WTC11 (cell line): ENCODE measurements around the gene SVIL. TPM values are rescaled to one million over a fixed set of nuclear protein-coding genes. Genes with fewer than 3 reads are reported as not detected.

Source experiments
- ATAC-seq: fragments of 200-7000 bp; cut with Tn5 transposase; 2 replicates; pipeline ENCODE4 v1.10.0; 2021; ENCODE audit warnings: mild to moderate bottlenecking, moderate library complexity
- CTCF ChIA-PET: fragments of 300-600 bp; sonication (Branson Sonifier 250); formaldehyde crosslinking; loops from one replicate; lab custom pipeline; 2021; ENCODE audit warnings: antibody characterized with exemption; lab: Charles Lee
- POLR2A ChIA-PET: fragments of 350-600 bp; sonication (Branson Sonifier 250); formaldehyde crosslinking; loops from one replicate; lab custom pipeline; 2021; ENCODE audit warnings: antibody characterized with exemption; lab: Charles Lee
- DNase-seq: peaks from one replicate; pipeline ENCODE4 v3.0.0; 2021; ENCODE audit warnings: low spot score
- H3K27ac Mint-ChIP-seq: 2 replicates; pipeline ENCODE4 v1.8.0; 2021; ENCODE audit warnings: mixed read lengths
- H3K27me3 Mint-ChIP-seq: 2 replicates; pipeline ENCODE4 v1.8.0; 2021; ENCODE audit warnings: low read depth, mild to moderate bottlenecking, moderate library complexity, mixed read lengths
- H3K36me3 Mint-ChIP-seq: 2 replicates; pipeline ENCODE4 v1.8.0; 2021; ENCODE audit warnings: mixed read lengths
- H3K4me1 Mint-ChIP-seq: 2 replicates; pipeline ENCODE4 v1.8.0; 2022; ENCODE audit warnings: mixed read lengths
- H3K4me3 Mint-ChIP-seq: 2 replicates; pipeline ENCODE4 v1.8.0; 2021; ENCODE audit warnings: mild to moderate bottlenecking, moderate library complexity, mixed read lengths
- H3K9me3 Mint-ChIP-seq: 2 replicates; pipeline ENCODE4 v1.8.0; 2021; ENCODE audit warnings: mixed read lengths
- AR ChIP-seq: fragments of 250-450 bp; sonication (Bioruptor Pico); IDR thresholded peaks from 2 replicates; pipeline ENCODE4 v1.9.0; 2021; ENCODE audit warnings: mild to moderate bottlenecking
- CBFB ChIP-seq: sonication (generic); formaldehyde crosslinking; IDR thresholded peaks from 2 replicates; pipeline ENCODE4 v1.8.1; 2022; ENCODE audit warnings: mild to moderate bottlenecking, low read depth, missing genetic modification reagents
- CDX4 ChIP-seq: fragments of 250-450 bp; sonication (Bioruptor Pico); IDR thresholded peaks from 2 replicates; pipeline ENCODE4 v1.9.0; 2021; ENCODE audit warnings: moderate library complexity, mild to moderate bottlenecking, inconsistent platforms, borderline replicate concordance
- ESRRA ChIP-seq: sonication (generic); formaldehyde crosslinking; IDR thresholded peaks from 2 replicates; pipeline ENCODE4 v1.8.1; 2022; ENCODE audit warnings: mild to moderate bottlenecking, missing genetic modification reagents, borderline replicate concordance
- FOXJ3 ChIP-seq: sonication (generic); formaldehyde crosslinking; IDR thresholded peaks from 2 replicates; pipeline ENCODE4 v1.9.0; 2021; ENCODE audit warnings: missing genetic modification reagents, mild to moderate bottlenecking, borderline replicate concordance
- FOXK1 ChIP-seq: sonication (generic); formaldehyde crosslinking; IDR thresholded peaks from 2 replicates; pipeline ENCODE4 v1.8.0; 2022; ENCODE audit warnings: mild to moderate bottlenecking, moderate library complexity, missing genetic modification reagents
- GABPB1 ChIP-seq: sonication (generic); formaldehyde crosslinking; IDR thresholded peaks from 2 replicates; pipeline ENCODE4 v1.8.1; 2023; ENCODE audit warnings: mild to moderate bottlenecking, missing genetic modification reagents
- IRF1 ChIP-seq: sonication (generic); formaldehyde crosslinking; IDR thresholded peaks from 2 replicates; pipeline ENCODE4 v1.8.0; 2023; ENCODE audit warnings: missing genetic modification reagents
- IRF2 ChIP-seq: sonication (generic); formaldehyde crosslinking; IDR thresholded peaks from 2 replicates; pipeline ENCODE4 v1.8.0; 2022; ENCODE audit warnings: low read depth, missing genetic modification reagents, borderline replicate concordance
- JAZF1 ChIP-seq: fragments of 250-450 bp; sonication (Bioruptor Pico); IDR thresholded peaks from 2 replicates; pipeline ENCODE4 v1.9.0; 2021; ENCODE audit warnings: moderate library complexity, mild to moderate bottlenecking, inconsistent platforms
- MAX ChIP-seq: sonication (generic); formaldehyde crosslinking; IDR thresholded peaks from 2 replicates; pipeline ENCODE4 v1.8.0; 2022; ENCODE audit warnings: mild to moderate bottlenecking, missing genetic modification reagents
- MXD4 ChIP-seq: fragments of 250-450 bp; sonication (Bioruptor Pico); IDR thresholded peaks from 2 replicates; pipeline ENCODE4 v1.8.0; 2021; ENCODE audit warnings: mild to moderate bottlenecking, moderate library complexity, borderline replicate concordance
- NFATC4 ChIP-seq: fragments of 250-450 bp; sonication (Bioruptor Pico); IDR thresholded peaks from 2 replicates; pipeline ENCODE4 v1.9.0; 2021; ENCODE audit warnings: mild to moderate bottlenecking
- NFYB ChIP-seq: sonication (generic); formaldehyde crosslinking; conservative IDR thresholded peaks from 2 replicates; pipeline ENCODE4 v1.8.0; 2022; ENCODE audit warnings: low read depth, missing genetic modification reagents
- NR1H2 ChIP-seq: sonication (generic); formaldehyde crosslinking; IDR thresholded peaks from 2 replicates; pipeline ENCODE4 v1.9.0; 2021; ENCODE audit warnings: mild to moderate bottlenecking, moderate library complexity, missing genetic modification reagents
- NR2C2 ChIP-seq: sonication (generic); formaldehyde crosslinking; IDR thresholded peaks from 2 replicates; pipeline ENCODE4 v1.8.0; 2022; ENCODE audit warnings: mild to moderate bottlenecking, missing genetic modification reagents
- NR3C1 ChIP-seq: sonication (generic); formaldehyde crosslinking; conservative IDR thresholded peaks from 2 replicates; pipeline ENCODE4 v1.8.1; 2023; ENCODE audit warnings: low read depth, mild to moderate bottlenecking, missing genetic modification reagents
- PRDM15 ChIP-seq: sonication (generic); formaldehyde crosslinking; IDR thresholded peaks from 2 replicates; pipeline ENCODE4 v1.8.0; 2022; ENCODE audit warnings: missing genetic modification reagents
- RELA ChIP-seq: sonication (generic); formaldehyde crosslinking; IDR thresholded peaks from 2 replicates; pipeline ENCODE4 v1.8.1; 2022; ENCODE audit warnings: missing genetic modification reagents, mild to moderate bottlenecking, borderline replicate concordance
- RORB ChIP-seq: fragments of 250-450 bp; sonication (Bioruptor Pico); IDR thresholded peaks from 2 replicates; pipeline ENCODE4 v1.9.0; 2021; ENCODE audit warnings: mild to moderate bottlenecking
- SMAD3 ChIP-seq: sonication (generic); formaldehyde crosslinking; IDR thresholded peaks from 2 replicates; pipeline ENCODE4 v1.8.0; 2022; ENCODE audit warnings: missing genetic modification reagents, mild to moderate bottlenecking, borderline replicate concordance
- STAT6 ChIP-seq: sonication (generic); formaldehyde crosslinking; conservative IDR thresholded peaks from 2 replicates; pipeline ENCODE4 v1.8.1; 2023; ENCODE audit warnings: mild to moderate bottlenecking, low read depth, missing genetic modification reagents, moderate library complexity
- ZNF232 ChIP-seq: sonication (generic); formaldehyde crosslinking; IDR thresholded peaks from 2 replicates; pipeline ENCODE4 v1.8.0; 2022; ENCODE audit warnings: mild to moderate bottlenecking, missing genetic modification reagents
- ZNF416 ChIP-seq: fragments of 250-450 bp; sonication (Bioruptor Pico); IDR thresholded peaks from 2 replicates; pipeline ENCODE4 v1.9.0; 2021; ENCODE audit warnings: mild to moderate bottlenecking, inconsistent platforms
- total RNA-seq: library from RNA; stranded (reverse); gene quantifications from 3 replicates; pipeline ENCODE4 v1.2.3, GENCODE V29; 2021

Gene SVIL
- total RNA-seq, 1 experiment from 2014 or later, result 27.1 TPM

GRCh38 chr10:29596826-29597225, 37.9 kb downstream of the SVIL start (continued):
- TF ChIP-seq NR3C1 (CRISPR knock-in tag) (no peak), AR (CRISPR knock-in tag) (no peak), ZNF232 (CRISPR knock-in tag) (no peak), RELA (CRISPR knock-in tag) (no peak), NR1H2 (CRISPR knock-in tag) (no peak)
- TF ChIP-seq, all 79 proteins: peak for 0

GRCh38 chr10:29596356-29596755, 38.4 kb downstream of the SVIL start:
- H3K27ac Mint-ChIP-seq, result no peak overlapping the region
- CTCF ChIA-PET, result interaction anchor here (0.7 kb wide), 1 partner anchor 83 kb away, joined by 3 read pairs; no protein-coding TSS in a partner anchor
- H3K4me3 Mint-ChIP-seq, result no peak overlapping the region
- H3K9me3 Mint-ChIP-seq, result no peaks in the 10 kb centered on the region
- H3K4me1 Mint-ChIP-seq, result peaks cover 8% of the 10 kb centered on the region; the same call in 1 of the 2 replicates
- POLR2A ChIA-PET, result no interaction called here
- no peaks in the 10 kb centered on the region for H3K36me3 Mint-ChIP-seq
- ATAC-seq (no peak), DNase-seq (no peak)
- H3K27me3 Mint-ChIP-seq, result no peaks in the 10 kb centered on the region
- TF ChIP-seq CBFB (CRISPR knock-in tag), result no peak
- TF ChIP-seq SMAD3, result no peak
- no peak for TF ChIP-seq ZNF416
- TF ChIP-seq NFATC4 (CRISPR knock-in tag), result no peak
- no peak for TF ChIP-seq IRF1 (CRISPR knock-in tag)
- TF ChIP-seq MAX (CRISPR knock-in tag), result no peak
- TF ChIP-seq NR2C2 (CRISPR knock-in tag), result no peak
- no peak for TF ChIP-seq RORB (CRISPR knock-in tag)

- no peak overlapping the region for H3K4me3 Mint-ChIP-seq
- ChIA-PET POLR2A (no interaction called here), CTCF (interaction anchor here (0.7 kb wide), 1 partner anchor 83 kb away, joined by 3 read pairs; no protein-coding TSS in a partner anchor)
- ATAC-seq, result no peak
- no peaks in the 10 kb centered on the region for H3K9me3 Mint-ChIP-seq
- no peaks in the 10 kb centered on the region for H3K36me3 Mint-ChIP-seq
- H3K27ac Mint-ChIP-seq, result peak overlapping the region; percentile 35; the same call in 1 of the 2 replicates
- H3K4me1 Mint-ChIP-seq, result peaks cover 10% of the 10 kb centered on the region
- DNase-seq, result no peak
- no peaks in the 10 kb centered on the region for H3K27me3 Mint-ChIP-seq
- no peak for TF ChIP-seq FOXJ3
- TF ChIP-seq GABPB1 (CRISPR knock-in tag), result no peak
- TF ChIP-seq FOXK1 (CRISPR knock-in tag), result no peak
- no peak for TF ChIP-seq PRDM15 (CRISPR knock-in tag)
- no peak for TF ChIP-seq STAT6
- no peak for TF ChIP-seq JAZF1 (CRISPR knock-in tag)
- TF ChIP-seq IRF2 (CRISPR knock-in tag), result no peak
- TF ChIP-seq MXD4 (CRISPR knock-in tag), result no peak
- TF ChIP-seq CDX4, result no peak
- TF ChIP-seq NFYB (CRISPR knock-in tag), result no peak
- TF ChIP-seq ESRRA (CRISPR knock-in tag), result no peak
These were observed 39.0 kb downstream of the SVIL start for GRCh38 chr10:29595636-29596225.
